Endothelial cell (in vitro differentiated cells): ENCODE measurements around the gene AREG. TPM values are rescaled to one million over a fixed set of nuclear protein-coding genes. Genes with fewer than 3 reads are reported as not detected.

ENCODE experiments used
- DNase-seq: peaks from one replicate; pipeline ENCODE4 v3.0.0; 2021; ENCODE audit warnings: low spot score
- H3K27ac Mint-ChIP-seq: one replicate; pipeline ENCODE4 v1.8.0; 2021; ENCODE audit warnings: mixed read lengths, inconsistent platforms; ENCODE audit not compliant: unreplicated experiment
- H3K27me3 Mint-ChIP-seq: one replicate; pipeline ENCODE4 v1.8.0; 2021; ENCODE audit warnings: mild to moderate bottlenecking, moderate library complexity, mixed read lengths, inconsistent platforms; ENCODE audit not compliant: unreplicated experiment
- H3K36me3 Mint-ChIP-seq: one replicate; pipeline ENCODE4 v1.8.0; 2021; ENCODE audit warnings: mild to moderate bottlenecking, low read depth, mixed read lengths, inconsistent platforms; ENCODE audit not compliant: unreplicated experiment
- H3K4me1 Mint-ChIP-seq: one replicate; pipeline ENCODE4 v1.8.0; 2021; ENCODE audit warnings: mild to moderate bottlenecking, mixed read lengths, inconsistent platforms; ENCODE audit not compliant: unreplicated experiment
- H3K4me3 Mint-ChIP-seq: one replicate; pipeline ENCODE4 v1.8.0; 2021; ENCODE audit warnings: mild to moderate bottlenecking, mixed read lengths, inconsistent platforms; ENCODE audit not compliant: unreplicated experiment
- H3K9me3 Mint-ChIP-seq: one replicate; pipeline ENCODE4 v1.8.0; 2021; ENCODE audit warnings: mixed read lengths, inconsistent platforms; ENCODE audit not compliant: unreplicated experiment
- total RNA-seq: library from RNA; stranded (reverse); fragmentation: NEBNext Ultra II Directional; extraction: Animal tissue kit (Norgen Biotek cat#: 25700); gene quantifications from one replicate; pipeline ENCODE4 v1.2.1, GENCODE V29; 2021; ENCODE audit not compliant: unreplicated experiment
- TF ChIP-seq, protein P1 (sequence below): fragments of 200-600 bp; sonication (generic); IDR thresholded peaks from one replicate; pipeline ENCODE4 v1.5.0; 2021; ENCODE audit warnings: antibody characterized with exemption; ENCODE audit not compliant: unreplicated experiment

Gene AREG
- total RNA-seq, 1 donor from 2014 or later: not detected

DNA sequence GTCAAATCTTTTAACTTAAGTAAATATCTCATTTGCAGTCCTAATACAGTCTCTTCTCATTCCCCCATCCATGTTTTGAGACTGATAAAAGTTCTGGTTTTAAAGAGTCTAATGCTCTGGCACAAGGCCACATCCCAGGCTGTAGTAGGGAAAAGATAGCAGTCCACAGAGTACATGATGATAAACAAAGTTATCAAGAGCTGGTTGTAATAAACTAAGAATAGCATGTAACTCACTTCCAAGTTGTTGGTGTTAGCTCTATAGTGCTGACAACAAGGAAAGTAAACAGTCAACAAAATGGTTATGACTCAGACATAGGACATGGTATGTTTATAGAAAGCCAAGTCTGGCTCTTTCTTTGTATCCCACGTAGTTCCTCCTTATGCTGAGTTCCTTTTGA, 21.8 kb upstream of the AREG start:
- no peaks in the 10 kb centered on the region for H3K36me3 Mint-ChIP-seq
- no peak for DNase-seq
- peaks cover 2% of the 10 kb centered on the region for H3K27me3 Mint-ChIP-seq
- H3K27ac Mint-ChIP-seq: no peak overlapping the region
- H3K4me1 Mint-ChIP-seq: no peaks in the 10 kb centered on the region
- no peaks in the 10 kb centered on the region for H3K9me3 Mint-ChIP-seq
- no peak overlapping the region for H3K4me3 Mint-ChIP-seq
- TF ChIP-seq, protein P1, sequence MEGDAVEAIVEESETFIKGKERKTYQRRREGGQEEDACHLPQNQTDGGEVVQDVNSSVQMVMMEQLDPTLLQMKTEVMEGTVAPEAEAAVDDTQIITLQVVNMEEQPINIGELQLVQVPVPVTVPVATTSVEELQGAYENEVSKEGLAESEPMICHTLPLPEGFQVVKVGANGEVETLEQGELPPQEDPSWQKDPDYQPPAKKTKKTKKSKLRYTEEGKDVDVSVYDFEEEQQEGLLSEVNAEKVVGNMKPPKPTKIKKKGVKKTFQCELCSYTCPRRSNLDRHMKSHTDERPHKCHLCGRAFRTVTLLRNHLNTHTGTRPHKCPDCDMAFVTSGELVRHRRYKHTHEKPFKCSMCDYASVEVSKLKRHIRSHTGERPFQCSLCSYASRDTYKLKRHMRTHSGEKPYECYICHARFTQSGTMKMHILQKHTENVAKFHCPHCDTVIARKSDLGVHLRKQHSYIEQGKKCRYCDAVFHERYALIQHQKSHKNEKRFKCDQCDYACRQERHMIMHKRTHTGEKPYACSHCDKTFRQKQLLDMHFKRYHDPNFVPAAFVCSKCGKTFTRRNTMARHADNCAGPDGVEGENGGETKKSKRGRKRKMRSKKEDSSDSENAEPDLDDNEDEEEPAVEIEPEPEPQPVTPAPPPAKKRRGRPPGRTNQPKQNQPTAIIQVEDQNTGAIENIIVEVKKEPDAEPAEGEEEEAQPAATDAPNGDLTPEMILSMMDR: no peak

DNA sequence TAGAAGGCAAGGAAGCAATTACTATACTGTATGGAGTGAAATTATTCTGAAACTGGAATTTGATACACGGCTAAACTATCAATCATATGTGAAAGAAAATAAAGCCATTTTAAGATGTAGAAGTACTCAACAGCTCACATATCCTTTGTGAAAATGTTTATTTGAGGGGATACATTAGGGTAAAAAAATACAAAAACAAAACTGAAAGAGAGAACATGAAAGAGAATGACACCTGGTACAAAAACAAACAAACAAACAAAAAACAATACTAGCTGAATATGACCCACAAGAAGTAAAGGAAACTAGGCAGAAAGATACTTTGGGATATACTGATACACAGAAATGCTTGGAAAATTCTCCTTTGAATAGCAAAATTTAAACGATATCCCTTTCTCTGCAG, 20.8 kb upstream of the AREG start:
- TF ChIP-seq, protein P1: no peak
- no peaks in the 10 kb centered on the region for H3K9me3 Mint-ChIP-seq
- no peak for DNase-seq
- H3K27ac Mint-ChIP-seq: no peak overlapping the region
- H3K27me3 Mint-ChIP-seq: peaks cover 2% of the 10 kb centered on the region
- no peaks in the 10 kb centered on the region for H3K4me1 Mint-ChIP-seq
- H3K36me3 Mint-ChIP-seq: no peaks in the 10 kb centered on the region
- no peak overlapping the region for H3K4me3 Mint-ChIP-seq

DNA sequence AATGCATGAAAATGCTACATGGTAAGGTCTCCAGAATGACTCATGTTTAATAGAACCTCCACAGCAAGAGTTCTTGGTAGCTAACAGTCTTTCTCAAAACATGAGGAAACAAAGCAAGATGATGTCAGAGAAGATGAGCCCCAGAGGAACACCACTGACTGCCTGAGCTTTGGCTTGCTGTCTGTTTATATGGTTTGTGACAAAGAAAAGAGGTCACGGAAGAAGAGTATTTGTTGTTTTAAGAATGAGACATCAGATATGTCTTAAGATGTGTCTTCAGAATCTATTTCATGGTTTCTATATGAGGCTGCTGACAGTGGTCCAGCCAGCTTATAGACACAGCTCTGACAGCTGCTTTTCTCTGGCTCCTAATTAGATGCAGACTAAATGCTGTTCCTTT, 18.8 kb upstream of the AREG start:
- Mint-ChIP-seq H3K4me3 (no peak overlapping the region), H3K9me3 (no peaks in the 10 kb centered on the region), H3K27ac (no peak overlapping the region), H3K4me1 (no peaks in the 10 kb centered on the region), H3K27me3 (peaks cover 2% of the 10 kb centered on the region), H3K36me3 (no peaks in the 10 kb centered on the region)
- TF ChIP-seq, protein P1: no peak
- DNase-seq: no peak

DNA sequence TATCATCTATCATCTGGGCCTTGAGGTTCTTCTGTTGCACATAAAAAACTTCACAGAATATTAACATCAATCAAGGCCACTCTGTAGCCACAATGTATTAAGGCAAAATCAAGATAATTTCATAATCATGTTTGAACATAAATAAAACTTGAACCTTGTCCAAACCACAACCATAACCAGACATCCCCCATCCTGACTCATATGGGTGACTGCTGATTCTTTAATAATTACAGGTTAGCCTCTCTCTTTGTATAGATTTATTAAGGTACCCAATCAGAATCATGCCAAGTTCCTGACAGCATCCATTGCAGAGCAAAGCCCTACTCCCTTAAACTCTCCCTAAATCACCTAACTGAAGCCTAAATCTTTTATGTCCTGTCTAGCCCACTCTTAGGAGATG, 16.7 kb upstream of the AREG start:
- no peak overlapping the region for H3K4me3 Mint-ChIP-seq

DNA sequence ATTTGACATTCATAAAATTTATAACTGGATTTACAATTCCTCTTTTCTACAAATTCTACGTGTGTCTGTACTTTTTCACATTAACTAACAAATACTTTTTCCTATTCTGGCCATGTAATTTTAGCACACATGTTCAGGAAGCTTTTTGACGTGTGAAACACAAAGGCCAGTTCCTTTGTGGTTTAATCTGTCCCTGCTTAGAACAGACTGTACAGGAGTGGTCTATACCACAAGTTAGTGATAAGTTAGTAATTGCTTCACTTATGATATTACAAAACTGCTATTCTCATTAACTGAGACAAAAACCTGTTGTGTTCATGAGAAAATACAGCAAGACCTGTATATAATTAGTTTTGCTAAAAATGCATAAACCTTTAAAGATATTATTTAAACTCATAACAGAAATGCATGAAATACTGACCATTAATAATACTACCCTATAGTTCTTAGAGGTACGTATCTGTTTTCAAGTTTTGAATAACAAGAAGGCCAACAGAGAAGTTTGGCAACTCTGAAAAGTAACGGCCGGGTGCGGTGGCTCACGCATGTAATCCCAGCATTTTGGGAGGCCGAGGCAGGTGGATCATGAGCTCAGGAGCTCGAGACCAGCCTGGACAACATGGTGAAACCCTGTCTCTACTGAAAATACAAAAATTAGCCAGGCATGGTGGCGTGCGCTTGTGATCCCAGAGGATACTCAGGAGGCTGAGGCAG, 13.7 kb upstream of the AREG start:
- Mint-ChIP-seq H3K4me1 (no peaks in the 10 kb centered on the region), H3K27ac (no peak overlapping the region), H3K4me3 (no peak overlapping the region), H3K9me3 (no peaks in the 10 kb centered on the region), H3K36me3 (no peaks in the 10 kb centered on the region), H3K27me3 (no peaks in the 10 kb centered on the region)
- TF ChIP-seq, protein P1: no peak
- no peak for DNase-seq

More for the DNA sequence above, 16.7 kb upstream of the AREG start:
- no peaks in the 10 kb centered on the region for H3K27me3 Mint-ChIP-seq
- no peak overlapping the region for H3K27ac Mint-ChIP-seq
- no peaks in the 10 kb centered on the region for H3K9me3 Mint-ChIP-seq
- TF ChIP-seq, protein P1: no peak
- H3K4me1 Mint-ChIP-seq: no peaks in the 10 kb centered on the region
- no peaks in the 10 kb centered on the region for H3K36me3 Mint-ChIP-seq
- DNase-seq: no peak
